HG02840 (cell line): ENCODE results near the gene NLRP3.
"Not testable (repeated sequence)": the region's sequence is repeated elsewhere in the genome, so short reads cannot be mapped to it uniquely, and the experiment has no call there.

Experiments used
- ATAC-seq: cut with Tn5 transposase; IDR thresholded peaks from one replicate; pipeline ENCODE4 v1.9.1; 2021; ENCODE audit warnings: mild to moderate bottlenecking, moderate library complexity, moderate number of reproducible peaks; ENCODE audit not compliant: unreplicated experiment, low FRiP score

The NLRP3 gene

DNA sequence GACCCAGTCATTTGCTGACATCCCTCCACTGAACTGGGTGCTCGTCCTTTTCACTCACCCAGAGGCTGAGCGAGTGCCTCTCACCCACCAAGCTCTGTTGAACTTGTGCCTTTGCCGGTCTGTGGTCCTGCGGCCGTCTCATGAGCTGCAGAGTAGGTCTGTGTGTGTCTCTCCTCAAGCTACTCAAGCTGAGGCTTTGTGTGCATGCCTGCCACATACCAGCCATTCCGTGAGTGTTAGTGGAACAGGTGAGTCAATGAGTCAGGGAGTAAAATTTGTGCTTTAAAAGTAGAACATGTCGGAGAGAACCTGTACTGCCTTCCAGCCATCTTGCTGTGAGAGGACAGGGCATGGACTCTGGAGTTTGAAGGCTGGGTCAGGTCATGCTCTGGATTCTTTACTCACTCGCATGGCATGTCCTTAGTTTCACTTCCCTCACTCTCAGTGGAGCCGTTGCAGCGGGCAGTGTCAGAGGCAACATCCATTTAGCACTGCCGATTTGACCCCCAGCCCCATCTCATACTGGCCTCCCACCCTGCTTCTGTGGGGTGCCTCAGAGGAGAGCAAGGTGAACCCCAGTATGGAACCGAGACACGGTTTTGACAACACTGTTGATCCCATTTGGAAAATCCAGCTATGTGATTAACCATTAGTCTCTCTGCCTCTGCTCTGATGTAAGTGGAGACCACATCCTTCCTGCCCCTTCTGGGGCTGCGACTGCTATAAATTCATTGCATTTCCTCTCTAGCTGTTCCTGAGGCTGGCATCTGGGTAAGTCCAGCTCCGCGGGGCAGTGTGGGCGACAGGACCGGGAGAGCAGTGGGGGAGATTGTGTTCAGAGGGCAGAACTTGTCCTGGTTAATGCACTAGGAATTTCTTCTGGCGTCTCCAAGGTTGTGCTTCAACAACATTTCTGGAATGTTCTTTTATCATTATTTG is at the start of gene NLRP3:
Gene NLRP3 (plus strand): TSS at position 751 of the 939 bp plus-strand sequence. CDS start 2,628 bp downstream, outside the sequence.
- no peak for ATAC-seq

DNA sequence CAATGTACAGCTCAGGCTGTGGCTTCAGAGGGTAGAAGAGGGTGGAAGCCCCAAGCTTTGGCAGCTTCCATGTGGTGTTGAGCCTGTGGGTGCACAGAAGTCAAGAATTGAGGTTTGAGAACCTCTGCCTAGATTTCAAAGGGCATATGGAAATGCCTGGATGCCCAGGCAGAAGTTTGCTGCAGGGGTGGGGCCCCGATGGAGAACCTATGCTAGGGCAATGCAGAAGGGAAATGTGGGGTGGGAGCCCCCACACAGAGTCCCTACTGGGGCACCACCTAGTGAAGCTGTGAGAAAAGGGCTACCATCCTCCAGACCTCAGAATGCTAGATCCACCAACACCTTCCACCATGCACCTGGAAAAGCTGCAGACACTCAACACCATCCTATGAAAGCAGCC is 49.6 kb upstream of the NLRP3 start:
- ATAC-seq = not testable (repeated sequence)

DNA sequence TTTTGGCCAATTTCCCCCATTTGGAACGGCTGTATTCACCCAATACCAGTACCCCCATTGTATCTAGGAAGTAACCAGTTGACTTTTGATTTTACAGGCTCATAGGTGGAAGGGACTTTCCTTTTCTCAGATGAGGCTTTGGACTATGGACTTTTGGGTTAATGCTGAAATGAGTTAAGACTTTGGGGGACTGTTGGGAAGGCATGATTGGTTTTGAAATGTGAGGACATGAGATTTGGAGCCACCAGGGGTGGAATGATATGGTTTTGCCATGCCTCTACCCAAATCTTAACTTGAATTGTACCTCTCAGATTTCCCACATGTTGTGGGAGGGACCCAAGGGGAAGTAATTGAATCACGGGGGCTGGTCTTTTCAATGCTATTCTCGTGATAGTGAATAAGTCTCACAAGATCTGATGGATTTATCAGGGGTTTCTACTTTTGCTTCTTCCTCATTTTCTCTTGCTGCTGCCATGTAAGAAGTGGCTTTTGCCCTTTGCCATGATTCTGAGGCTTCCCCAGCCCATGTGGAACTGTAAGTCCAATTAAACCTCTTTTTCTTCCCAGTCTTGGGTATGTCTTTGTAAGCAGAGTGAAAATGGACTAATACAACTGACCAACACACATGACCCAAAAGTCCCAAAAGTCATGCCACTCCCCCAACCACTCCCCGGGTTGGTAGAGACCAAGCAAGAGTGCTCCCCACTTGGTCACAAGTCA is 48.9 kb upstream of the NLRP3 start:
- no peak for ATAC-seq

DNA sequence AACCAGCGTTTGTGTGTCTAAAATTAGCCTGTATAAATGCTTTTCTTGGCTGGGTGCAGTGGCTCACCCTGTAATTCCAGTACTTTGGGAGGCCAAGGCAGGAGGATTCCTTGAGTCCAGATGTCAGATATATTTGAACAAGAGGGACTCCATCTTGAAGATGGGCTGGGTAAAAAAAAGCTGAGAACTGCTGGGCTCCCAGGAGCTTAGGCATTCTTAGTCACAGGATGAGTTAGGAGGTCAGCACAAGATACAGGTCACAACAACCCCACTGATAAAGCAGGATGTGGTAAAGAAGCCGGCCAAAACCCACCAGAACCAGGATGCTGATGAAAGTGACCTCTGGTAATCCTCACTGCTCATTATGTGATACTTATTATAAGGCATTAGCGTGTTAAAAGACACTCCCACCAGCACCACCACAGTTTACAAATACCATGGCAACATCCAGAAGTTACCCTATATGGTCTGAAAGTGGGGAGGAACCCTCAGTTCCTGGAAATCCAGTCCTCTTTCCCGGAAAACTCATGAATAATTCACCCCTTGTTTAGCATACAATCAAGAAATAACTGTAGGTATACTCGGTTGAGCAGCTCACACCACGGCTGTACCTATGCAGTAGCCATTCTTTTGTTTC is 48.1 kb upstream of the NLRP3 start:
- no peak for ATAC-seq

DNA sequence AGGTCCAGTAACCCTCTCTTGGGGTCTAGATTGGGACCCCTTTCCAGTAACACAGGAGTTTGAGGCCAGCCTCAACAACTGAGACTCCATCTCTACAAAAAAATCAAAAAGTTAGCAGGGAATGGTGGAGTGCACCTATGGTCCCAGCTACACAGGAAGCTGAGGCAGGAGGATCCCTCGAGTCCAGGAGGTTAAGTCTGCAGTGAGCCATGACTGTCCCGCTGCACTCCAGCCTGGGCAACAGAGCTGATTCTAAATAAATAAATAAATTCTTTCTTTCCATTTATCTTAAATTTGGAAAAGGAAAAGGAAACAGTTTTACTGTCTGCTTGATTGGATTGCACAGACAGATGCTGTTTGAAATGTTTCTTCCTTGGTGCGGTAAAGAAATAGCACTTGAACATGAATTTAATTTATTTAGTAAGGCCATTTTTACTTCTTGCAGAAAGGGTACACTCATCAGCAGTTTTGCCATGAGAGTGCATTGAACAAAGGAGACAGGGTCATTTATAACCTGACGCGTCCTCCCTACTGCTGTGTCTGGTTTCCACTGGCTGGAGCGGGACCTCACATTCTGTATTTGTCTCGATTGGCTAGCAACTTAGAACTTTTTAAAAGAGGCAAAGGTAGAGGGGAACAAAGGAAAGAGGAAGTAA is 47.4 kb upstream of the NLRP3 start:
- ATAC-seq = no peak

DNA sequence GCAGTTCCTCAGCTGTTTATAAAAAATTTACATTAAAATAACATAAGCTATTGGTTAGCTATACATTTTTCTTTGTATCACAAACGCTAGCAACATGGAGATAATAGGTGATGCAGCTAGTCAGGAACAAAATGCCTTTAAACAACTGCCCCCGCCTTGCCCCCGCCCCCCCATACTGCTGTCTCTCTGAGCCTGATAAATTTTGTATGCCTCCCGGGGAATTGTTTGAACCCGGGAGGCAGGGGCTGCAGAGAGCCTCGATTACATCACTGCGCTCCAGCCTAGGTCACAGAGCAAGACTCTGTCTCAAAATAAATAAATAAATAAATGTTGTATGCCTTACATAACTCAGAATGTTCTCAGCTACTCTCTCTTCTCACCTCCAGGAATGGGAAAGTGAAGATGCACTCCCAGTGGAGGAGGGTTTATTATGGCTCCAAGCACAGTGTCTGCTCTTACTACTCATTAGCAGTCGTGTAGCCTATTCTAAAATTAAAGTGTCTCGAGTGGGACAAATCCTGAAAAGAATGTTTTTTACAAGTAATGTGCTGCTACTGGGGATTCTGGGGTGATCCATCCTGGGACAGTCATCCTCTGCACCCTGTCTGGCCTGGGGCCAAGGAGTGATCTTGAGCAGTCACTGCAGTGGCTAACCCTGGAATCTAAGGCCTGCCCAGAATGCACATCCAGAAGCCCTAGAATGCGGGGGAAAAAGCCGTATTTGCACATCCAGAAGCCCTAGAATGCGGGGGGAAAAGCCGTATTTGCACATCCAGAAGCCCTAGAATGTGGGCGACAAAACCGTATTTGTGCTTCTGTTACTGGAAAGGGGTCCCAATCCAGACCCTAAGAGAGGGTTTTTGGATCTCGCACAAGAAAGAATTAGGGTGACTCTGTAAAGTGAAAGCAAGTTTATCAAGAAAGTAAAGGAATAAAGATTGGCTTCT is 44.9 kb upstream of the NLRP3 start:
- no peak for ATAC-seq

DNA sequence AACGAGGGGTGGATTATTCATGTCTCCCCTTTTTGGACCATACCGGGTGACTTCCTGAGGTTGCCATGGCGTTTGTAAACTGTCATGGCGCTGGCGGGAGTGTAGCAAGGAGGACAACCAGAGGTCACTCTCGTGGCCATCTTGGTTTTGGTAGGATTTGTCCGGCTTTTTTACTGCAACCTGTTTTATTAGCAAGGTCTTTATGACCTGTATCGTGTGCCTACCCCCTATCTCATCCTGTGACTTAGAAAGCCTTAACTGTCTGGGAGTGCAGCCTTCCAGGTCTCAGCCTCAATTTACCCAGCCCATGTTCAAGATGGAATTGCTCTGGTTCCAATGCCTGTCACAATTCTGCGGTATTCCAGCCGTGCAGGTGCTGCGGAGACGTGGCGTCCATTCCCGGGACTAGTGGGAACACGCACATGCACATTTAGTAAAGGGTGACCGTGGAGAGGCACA is 44.1 kb upstream of the NLRP3 start:
- ATAC-seq = no peak

DNA sequence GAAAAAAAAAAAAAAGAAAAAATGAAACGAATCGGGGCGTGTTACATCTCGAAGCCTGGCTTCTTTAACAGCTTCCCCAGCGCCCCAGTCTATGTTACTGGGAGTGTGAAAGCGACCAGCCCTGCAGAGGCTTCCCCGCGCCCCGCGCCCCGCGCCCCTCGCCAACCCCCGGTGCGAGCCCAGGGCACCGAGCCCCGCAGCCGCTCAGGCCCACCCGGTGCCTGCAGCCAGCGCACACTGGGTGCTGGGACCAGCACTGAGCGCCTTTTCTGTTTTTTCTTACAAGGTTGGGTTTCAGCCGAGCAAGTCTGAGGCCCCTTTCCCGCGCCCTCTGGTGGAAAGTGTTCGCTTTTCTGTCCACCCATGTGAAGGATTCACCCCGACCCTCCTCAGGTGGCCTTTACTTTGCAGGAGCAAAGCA is 42.2 kb upstream of the NLRP3 start:
- peak; percentile 67 for ATAC-seq

DNA sequence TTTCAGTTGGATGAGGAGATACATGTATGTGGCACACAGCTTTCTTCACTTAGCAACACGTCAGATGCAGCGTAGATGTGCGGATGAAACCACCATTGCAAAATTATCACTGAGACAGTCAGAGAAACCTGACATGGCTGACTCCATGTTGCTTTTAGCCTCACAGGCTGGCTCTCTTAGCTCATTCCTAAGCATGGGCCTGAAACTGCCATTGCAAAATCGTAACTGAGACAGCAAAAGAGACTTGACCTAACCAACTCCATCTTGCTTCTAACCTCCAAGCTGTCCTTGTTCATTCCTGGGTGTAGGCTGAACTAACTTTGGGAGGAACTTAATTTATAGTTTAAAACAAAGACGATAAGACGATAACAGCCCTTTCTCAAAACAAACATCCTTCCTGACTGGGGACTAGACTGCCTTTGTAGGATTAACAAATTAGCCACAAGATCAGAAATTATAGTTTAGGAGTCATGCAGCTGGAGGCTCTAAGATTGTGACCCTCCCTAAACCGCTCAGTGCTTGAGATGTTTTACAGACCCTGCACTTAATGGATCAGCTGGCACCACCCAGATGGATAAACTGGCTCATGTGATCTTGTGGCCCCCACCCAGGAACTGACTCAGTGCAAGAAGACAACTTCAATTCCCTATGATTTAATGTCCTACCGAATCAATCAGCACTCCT is 41.2 kb upstream of the NLRP3 start:
- ATAC-seq = not testable (repeated sequence)

DNA sequence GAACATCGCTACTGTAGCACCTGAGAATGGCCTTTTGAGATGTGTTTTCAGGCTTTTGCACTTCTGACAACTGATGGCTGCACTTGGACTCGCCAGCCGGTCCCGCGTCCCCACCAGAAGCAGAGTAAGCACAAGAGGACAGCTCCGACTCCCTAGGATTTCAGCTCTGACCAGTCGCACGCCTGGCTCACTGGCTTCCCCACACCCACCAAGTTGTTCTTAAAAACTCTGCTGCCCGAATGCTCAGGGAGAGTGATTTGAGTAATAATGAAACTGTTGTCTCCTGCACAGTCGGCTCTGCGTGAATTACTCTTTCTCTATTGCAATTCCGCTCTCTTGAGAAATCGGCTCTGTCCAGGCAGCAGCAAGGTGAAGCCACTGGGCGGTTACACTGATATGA is 40.2 kb upstream of the NLRP3 start:
- ATAC-seq = no peak

DNA sequence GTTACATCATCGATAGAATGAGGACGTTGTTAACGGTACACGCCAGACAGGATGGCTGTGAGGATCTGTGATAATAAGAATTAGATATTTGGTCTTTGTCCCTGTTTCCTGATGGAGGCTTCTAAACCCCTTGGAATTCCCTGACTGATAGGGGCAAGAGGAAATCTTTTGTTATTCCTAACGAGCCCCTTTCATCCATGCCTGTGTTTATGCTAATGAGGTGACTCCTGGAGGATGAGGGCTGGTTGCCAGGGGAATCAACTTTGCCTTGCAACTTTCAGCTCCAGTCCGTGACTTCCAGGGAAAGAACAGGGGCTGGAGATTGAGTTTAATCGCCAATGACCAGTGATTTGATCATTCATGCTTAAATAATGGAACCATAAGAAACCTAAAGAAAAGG is 39.3 kb upstream of the NLRP3 start:
- no peak for ATAC-seq

DNA sequence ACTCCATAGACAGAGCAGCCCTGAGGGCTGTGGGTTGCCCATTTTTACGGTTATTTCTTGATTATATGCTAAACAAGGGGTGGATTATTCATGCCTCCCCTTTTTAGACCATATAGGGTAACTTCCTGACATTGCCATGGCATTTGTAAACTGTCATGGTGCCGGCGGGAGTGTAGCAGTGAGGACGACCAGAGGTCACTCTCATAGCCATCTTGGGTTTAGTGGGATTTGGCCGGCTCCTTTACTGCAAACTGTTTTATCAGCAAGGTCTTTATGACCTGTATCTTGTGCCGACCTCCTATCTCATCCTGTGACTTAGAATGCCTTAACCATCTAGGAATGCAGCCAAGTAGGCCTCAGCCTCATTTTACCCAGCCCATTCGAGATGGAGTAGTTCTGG is 38.3 kb upstream of the NLRP3 start:
- ATAC-seq = not testable (repeated sequence)

DNA sequence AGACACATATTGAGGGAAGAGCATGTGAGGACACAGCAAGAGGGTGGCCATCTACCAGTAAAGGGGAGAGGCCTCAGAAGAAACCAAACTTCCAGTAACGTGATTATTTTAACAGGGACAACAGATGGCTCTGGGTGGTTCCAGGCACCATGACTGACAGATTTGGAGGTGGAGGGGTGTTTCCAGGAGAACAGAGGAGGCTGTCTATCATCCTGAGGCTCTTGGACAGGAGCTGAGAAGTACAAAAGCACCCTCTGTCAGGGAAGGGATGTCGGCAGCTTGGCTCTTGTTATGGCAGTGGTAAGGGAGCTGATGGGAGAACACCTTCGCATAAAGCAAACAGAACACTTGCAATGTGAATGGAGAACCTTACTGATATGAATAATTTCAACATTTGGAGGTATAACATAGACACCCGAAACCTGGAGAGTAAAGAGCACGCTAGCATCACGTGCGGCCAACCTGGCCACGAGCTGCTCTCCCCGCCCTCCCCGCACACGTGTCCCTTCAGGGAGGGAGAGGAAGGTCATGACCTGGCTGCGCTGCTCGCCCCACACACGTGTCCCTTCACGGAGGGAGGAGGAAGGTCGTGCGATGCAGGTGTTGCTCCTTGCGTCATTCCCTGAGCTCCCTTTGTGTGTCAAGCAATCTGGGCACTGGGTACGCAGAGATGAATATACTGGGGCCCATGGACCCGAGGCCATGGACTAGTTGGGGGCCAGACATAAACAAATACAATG is 37.5 kb upstream of the NLRP3 start:
- ATAC-seq = no peak

DNA sequence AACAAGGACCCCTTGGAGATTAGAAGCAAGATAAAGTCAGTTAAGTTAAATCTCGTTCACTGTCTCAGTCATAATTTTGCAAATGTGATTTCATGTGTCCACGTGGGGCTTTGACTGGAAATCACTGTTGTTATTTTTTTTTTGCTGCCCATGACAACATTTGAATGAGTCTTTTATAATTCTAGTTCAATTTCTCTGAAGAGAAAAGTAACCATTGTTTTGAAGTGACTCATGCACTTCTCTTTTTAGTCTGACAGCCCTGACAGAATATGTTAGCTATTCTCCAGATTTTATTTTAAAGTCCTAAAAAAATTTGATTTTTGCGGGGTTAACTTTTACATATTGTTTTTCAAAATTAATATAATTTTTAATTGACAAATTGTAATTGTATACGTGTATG is 30.7 kb upstream of the NLRP3 start:
- no peak for ATAC-seq

DNA sequence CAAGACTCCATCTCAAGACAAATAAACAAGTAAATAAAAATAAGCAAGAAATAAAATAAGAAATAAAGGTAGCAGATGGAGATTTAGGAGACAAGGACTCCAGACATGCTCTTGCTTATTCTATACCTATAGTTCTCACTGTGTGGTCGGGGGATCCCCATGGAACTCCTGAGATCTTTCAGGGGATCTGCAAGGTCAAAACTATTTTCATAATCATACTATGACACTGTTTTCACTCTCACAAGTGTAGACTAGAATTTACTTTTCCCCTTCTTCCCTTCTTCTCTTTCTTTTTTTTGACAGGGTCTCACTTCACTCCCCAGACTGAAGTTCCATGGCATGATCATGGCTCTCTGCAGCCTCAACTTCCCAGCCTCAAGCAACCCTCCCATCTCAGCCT is 29.8 kb upstream of the NLRP3 start:
- ATAC-seq = no peak

DNA sequence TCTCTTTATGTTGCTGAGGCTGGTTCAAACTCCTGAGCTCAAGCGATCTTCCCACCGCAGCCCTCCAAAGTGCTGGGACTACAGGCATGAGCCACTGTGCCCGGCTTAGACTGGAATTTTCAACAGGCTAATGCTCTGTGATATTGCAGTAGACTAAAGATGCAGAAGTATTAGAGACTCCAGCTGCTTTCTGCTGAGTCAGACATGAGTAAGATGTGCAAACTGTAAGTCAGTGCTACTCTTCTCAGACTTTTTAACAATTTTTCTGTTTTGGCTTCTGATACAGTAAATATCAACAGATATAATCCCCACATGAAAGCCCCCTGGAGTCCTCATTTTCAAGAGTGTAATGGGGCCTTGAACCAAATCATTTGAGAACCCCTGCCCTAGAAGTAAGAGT is 29.3 kb upstream of the NLRP3 start:
- no peak for ATAC-seq

DNA sequence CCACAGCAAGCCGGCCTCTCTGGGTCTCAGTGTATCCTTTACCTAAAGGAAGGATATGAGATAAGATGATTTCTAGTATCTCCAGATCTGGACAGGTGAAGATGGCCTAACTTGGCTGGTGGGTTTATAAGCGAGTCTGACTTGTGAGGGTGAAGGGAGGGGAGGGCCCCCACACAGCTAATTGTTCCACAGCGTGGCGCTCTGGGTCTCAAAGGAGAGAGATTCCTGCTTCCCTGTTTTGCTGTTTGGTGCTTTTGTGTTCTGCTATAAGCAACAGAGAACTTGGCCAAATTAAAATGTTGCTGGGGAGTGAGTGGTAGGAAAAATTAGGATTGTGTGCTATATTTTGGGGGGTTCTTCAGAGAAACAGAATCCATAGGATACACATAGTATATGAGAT is 28.9 kb upstream of the NLRP3 start:
- ATAC-seq = no peak

DNA sequence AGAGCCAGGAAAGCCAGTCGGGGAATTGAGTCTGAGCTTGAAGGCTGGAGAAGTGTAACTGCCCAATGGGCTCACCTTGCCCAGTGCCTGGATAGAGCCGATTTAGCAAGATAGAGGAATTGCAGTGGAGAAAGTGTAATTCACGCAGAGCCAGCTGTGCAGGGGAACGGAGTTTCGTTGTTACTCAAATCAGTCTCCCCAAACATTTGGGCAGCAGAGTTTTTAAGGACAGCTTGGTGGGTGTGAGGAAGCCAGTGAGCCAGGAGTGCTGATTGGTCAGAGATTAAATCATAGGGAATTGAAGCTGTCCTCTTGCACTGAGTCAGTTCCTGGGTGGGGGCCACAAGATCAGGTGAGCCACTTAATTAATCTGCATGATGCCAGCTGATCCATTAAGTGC is 28.4 kb upstream of the NLRP3 start:
- ATAC-seq = no peak
